ENCODE results near the gene C2CD3.

DNA sequence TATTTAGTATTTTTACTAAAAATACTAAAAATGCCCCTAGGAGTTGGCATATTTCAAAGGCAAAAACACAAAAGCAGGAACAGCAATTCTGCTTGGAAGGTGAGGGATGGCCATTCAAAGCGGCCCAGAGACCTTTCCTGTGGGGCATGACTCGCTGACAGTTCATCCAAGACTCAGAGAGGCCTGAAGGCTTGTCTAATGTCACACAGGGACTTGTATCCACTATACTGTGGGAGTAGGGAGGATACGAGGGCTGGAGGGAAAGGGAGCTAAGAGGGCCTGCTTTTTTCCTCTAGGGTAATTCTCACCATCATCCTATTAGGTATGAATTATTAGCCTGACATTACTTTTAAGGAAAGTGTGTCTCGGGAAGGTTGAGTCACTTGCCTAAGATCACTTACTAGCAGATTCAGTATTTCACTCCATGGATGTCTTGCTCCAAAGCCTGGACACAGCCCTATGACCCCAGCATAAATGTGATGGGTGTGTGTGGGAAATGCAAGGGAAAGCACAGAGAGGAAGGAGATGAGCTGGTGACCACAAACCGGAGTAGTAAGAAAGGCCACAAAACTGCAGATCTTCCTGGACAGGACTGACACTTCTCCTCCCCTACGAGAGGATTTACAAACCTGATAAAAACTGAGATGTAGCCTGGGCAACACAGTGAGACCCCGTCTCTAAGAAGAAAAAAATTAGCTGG is 145.2 kb downstream of the C2CD3 start:
- TF ChIP-seq, protein P1, sequence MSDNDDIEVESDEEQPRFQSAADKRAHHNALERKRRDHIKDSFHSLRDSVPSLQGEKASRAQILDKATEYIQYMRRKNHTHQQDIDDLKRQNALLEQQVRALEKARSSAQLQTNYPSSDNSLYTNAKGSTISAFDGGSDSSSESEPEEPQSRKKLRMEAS (IDR thresholded peaks at IDR 0.05), result no peak
- TF ChIP-seq, protein P2, sequence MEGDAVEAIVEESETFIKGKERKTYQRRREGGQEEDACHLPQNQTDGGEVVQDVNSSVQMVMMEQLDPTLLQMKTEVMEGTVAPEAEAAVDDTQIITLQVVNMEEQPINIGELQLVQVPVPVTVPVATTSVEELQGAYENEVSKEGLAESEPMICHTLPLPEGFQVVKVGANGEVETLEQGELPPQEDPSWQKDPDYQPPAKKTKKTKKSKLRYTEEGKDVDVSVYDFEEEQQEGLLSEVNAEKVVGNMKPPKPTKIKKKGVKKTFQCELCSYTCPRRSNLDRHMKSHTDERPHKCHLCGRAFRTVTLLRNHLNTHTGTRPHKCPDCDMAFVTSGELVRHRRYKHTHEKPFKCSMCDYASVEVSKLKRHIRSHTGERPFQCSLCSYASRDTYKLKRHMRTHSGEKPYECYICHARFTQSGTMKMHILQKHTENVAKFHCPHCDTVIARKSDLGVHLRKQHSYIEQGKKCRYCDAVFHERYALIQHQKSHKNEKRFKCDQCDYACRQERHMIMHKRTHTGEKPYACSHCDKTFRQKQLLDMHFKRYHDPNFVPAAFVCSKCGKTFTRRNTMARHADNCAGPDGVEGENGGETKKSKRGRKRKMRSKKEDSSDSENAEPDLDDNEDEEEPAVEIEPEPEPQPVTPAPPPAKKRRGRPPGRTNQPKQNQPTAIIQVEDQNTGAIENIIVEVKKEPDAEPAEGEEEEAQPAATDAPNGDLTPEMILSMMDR (IDR thresholded peaks at IDR 0.05; ENCODE audit: low read depth, low read length, missing input control), result no peak
- TF ChIP-seq TAF1 (conservative IDR thresholded peaks at IDR 0.05), result no peak
- no peak for TF ChIP-seq EGR1 (IDR thresholded peaks at IDR 0.05; ENCODE audit: low read depth in 2 of 2)
- TF ChIP-seq, protein P3, sequence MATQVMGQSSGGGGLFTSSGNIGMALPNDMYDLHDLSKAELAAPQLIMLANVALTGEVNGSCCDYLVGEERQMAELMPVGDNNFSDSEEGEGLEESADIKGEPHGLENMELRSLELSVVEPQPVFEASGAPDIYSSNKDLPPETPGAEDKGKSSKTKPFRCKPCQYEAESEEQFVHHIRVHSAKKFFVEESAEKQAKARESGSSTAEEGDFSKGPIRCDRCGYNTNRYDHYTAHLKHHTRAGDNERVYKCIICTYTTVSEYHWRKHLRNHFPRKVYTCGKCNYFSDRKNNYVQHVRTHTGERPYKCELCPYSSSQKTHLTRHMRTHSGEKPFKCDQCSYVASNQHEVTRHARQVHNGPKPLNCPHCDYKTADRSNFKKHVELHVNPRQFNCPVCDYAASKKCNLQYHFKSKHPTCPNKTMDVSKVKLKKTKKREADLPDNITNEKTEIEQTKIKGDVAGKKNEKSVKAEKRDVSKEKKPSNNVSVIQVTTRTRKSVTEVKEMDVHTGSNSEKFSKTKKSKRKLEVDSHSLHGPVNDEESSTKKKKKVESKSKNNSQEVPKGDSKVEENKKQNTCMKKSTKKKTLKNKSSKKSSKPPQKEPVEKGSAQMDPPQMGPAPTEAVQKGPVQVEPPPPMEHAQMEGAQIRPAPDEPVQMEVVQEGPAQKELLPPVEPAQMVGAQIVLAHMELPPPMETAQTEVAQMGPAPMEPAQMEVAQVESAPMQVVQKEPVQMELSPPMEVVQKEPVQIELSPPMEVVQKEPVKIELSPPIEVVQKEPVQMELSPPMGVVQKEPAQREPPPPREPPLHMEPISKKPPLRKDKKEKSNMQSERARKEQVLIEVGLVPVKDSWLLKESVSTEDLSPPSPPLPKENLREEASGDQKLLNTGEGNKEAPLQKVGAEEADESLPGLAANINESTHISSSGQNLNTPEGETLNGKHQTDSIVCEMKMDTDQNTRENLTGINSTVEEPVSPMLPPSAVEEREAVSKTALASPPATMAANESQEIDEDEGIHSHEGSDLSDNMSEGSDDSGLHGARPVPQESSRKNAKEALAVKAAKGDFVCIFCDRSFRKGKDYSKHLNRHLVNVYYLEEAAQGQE (IDR thresholded peaks at IDR 0.05), result no peak
- TF ChIP-seq RAD21 (IDR thresholded peaks at IDR 0.05), result no peak
- TF ChIP-seq NR2F2 (IDR thresholded peaks at IDR 0.05), result no peak

Data from liver (tissue), 3 donors.